HuH-7.5 (cell line): Measurements from ENCODE around the gene MAPT.
"Not testable (repeated sequence)": the region's sequence is repeated elsewhere in the genome, so short reads cannot be mapped to it uniquely, and the experiment has no call there.

ENCODE experiments used
- DNase-seq: peaks from one replicate; pipeline ENCODE4 v3.0.0; 2011; ENCODE audit warnings: low spot score

Gene MAPT

GRCh38 chr17:45992904-45993303 is 98.5 kb downstream of the MAPT start:
- no peak for DNase-seq

GRCh38 chr17:45993962-45994627 is 99.7 kb downstream of the MAPT start:
- DNase-seq: no peak

GRCh38 chr17:45994987-45995386 is 100.6 kb downstream of the MAPT start:
- no peak for DNase-seq

- DNase-seq: no peak
Observed at GRCh38 chr17:45995627-45996270, 101.4 kb downstream of the MAPT start.

- no peak for DNase-seq
Observed at GRCh38 chr17:45996282-45996937, 102.1 kb downstream of the MAPT start.

GRCh38 chr17:45997166-45997565 is 102.8 kb downstream of the MAPT start:
- no peak for DNase-seq

DNA sequence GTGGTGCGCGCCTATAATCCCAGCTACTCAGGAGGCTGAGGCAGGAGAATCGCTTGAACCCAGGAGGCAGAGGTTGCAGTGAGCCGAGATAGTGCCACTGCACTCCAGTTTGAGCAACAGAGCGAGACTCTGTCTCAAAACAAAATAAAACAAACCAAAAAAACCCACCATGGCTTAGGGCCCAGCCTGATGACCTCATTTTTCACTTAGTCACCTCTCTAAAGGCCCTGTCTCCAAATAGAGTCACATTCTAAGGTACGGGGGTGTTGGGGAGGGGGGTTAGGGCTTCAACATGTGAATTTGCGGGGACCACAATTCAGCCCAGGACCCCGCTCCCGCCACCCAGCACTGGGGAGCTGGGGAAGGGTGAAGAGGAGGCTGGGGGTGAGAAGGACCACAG is 103.3 kb downstream of the MAPT start:
- DNase-seq: no peak

GRCh38 chr17:45998987-45999899 is 104.9 kb downstream of the MAPT start, which contains the start of gene STH:
Gene STH (plus strand): TSS chr17:45999250. CDS start chr17:45999280, 30 bp downstream.
- no peak for DNase-seq

GRCh38 chr17:45999900-46000290 is 105.5 kb downstream of the MAPT start:
- DNase-seq: no peak

GRCh38 chr17:46000292-46000691 is 105.9 kb downstream of the MAPT start:
- no peak for DNase-seq

DNA sequence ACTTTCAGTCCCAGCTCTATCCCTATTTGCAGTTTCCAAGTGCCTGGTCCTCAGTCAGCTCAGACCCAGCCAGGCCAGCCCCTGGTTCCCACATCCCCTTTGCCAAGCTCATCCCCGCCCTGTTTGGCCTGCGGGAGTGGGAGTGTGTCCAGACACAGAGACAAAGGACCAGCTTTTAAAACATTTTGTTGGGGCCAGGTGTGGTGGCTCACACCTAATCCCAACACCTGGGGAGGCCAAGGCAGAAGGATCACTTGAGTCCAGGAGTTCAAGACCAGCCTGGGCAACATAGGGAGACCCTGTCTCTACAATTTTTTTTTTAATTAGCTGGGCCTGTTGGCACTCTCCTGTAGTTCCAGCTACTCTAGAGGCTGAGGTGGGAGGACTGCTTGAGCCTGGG is 106.4 kb downstream of the MAPT start:
- DNase-seq: no peak

GRCh38 chr17:46001390-46002310 is 107.3 kb downstream of the MAPT start:
- no peak for DNase-seq

DNA sequence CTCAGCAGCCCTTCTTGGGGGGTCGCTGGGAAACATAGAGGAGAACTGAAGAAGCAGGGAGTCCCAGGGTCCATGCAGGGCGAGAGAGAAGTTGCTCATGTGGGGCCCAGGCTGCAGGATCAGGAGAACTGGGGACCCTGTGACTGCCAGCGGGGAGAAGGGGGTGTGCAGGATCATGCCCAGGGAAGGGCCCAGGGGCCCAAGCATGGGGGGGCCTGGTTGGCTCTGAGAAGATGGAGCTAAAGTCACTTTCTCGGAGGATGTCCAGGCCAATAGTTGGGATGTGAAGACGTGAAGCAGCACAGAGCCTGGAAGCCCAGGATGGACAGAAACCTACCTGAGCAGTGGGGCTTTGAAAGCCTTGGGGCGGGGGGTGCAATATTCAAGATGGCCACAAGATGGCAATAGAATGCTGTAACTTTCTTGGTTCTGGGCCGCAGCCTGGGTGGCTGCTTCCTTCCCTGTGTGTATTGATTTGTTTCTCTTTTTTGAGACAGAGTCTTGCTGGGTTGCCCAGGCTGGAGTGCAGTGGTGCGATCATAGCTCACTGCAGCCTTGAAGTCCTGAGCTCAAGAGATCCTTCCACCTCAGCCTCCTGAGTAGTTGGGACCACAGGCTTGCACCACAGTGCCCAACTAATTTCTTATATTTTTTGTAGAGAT is 108.1 kb downstream of the MAPT start:
- DNase-seq: peak; percentile 82

DNA sequence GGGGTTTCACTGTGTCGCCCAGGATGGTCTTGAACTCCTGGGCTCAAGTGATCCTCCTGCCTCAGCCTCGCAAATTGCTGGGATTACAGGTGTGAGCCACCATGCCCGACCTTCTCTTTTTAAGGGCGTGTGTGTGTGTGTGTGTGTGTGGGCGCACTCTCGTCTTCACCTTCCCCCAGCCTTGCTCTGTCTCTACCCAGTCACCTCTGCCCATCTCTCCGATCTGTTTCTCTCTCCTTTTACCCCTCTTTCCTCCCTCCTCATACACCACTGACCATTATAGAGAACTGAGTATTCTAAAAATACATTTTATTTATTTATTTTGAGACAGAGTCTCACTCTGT is 108.6 kb downstream of the MAPT start:
- DNase-seq: no peak

DNA sequence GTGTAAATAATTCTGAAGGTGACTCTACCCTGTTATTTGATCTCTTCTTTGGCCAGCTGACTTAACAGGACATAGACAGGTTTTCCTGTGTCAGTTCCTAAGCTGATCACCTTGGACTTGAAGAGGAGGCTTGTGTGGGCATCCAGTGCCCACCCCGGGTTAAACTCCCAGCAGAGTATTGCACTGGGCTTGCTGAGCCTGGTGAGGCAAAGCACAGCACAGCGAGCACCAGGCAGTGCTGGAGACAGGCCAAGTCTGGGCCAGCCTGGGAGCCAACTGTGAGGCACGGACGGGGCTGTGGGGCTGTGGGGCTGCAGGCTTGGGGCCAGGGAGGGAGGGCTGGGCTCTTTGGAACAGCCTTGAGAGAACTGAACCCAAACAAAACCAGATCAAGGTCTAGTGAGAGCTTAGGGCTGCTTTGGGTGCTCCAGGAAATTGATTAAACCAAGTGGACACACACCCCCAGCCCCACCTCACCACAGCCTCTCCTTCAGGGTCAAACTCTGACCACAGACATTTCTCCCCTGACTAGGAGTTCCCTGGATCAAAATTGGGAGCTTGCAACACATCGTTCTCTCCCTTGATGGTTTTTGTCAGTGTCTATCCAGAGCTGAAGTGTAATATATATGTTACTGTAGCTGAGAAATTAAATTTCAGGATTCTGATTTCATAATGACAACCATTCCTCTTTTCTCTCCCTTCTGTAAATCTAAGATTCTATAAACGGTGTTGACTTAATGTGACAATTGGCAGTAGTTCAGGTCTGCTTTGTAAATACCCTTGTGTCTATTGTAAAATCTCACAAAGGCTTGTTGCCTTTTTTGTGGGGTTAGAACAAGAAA is 109.8 kb downstream of the MAPT start:
- no peak for DNase-seq

- not testable (repeated sequence) for DNase-seq
Observed at GRCh38 chr17:46006082-46006481, 111.7 kb downstream of the MAPT start.

DNA sequence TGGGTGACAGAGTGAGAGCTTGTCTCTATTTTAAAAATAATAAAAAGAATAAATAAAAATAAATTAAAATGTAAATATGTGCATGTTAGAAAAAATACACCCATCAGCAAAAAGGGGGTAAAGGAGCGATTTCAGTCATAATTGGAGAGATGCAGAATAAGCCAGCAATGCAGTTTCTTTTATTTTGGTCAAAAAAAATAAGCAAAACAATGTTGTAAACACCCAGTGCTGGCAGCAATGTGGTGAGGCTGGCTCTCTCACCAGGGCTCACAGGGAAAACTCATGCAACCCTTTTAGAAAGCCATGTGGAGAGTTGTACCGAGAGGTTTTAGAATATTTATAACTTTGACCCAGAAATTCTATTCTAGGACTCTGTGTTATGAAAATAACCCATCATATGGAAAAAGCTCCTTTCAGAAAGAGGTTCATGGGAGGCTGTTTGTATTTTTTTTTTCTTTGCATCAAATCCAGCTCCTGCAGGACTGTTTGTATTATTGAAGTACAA is 113.2 kb downstream of the MAPT start:
- no peak for DNase-seq

DNA sequence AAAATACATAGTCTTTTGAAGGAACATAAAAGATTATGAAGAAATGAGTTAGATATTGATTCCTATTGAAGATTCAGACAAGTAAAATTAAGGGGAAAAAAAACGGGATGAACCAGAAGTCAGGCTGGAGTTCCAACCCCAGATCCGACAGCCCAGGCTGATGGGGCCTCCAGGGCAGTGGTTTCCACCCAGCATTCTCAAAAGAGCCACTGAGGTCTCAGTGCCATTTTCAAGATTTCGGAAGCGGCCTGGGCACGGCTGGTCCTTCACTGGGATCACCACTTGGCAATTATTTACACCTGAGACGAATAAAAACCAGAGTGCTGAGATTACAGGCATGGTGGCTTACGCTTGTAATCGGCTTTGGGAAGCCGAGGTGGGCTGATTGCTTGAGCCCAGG is 114.2 kb downstream of the MAPT start:
- no peak for DNase-seq
